H1 (cell line): ENCODE measurements around the gene RNU7-1. TPM values are rescaled to one million over a fixed set of nuclear protein-coding genes. Genes with fewer than 3 reads are reported as not detected.

Experiments
- BACH1 ChIP-seq: IDR thresholded peaks from 2 replicates; pipeline ENCODE4 v1.6.1; 2012; ENCODE audit warnings: low read length, improper control_type of control experiment
- CEBPB ChIP-seq: IDR thresholded peaks from 2 replicates; pipeline ENCODE4 v1.6.1; 2012; ENCODE audit warnings: low read depth, low read length
- GABPA ChIP-seq: IDR thresholded peaks from 2 replicates; pipeline ENCODE4 v1.6.1; 2011; ENCODE audit warnings: mild to moderate bottlenecking, low read length, moderate library complexity, borderline replicate concordance; ENCODE audit not compliant: insufficient read depth
- POU5F1 ChIP-seq: IDR thresholded peaks from 2 replicates; pipeline ENCODE4 v1.6.1; 2011; ENCODE audit warnings: low read depth, mild to moderate bottlenecking, low read length, moderate library complexity
- polyA plus RNA-seq, 7 experiments: library from polyadenylated mRNA; depleted of rRNA in 3 of 7; stranded (reverse) in 5 of 7; unstranded in 2 of 7; fragments of >200 nt in 5 of 7; fragments of 200-250 nt in 2 of 7; gene quantifications; 1 replicate in 5 of 7; 2 replicates in 1 of 7; 4 replicates in 1 of 7; pipeline versions ENCODE4 v1.2.1 to v1.2.3, GENCODE V29; 2011 to 2013; ENCODE audit warnings: missing spikeins in 2 of 7, mixed read lengths in 2 of 7
- total RNA-seq: library from RNA; stranded (reverse); fragmentation: NEBNext Ultra II Directional; extraction: Animal tissue kit (Norgen Biotek cat#: 25700); gene quantifications from 2 replicates; pipeline ENCODE4 v1.2.1, GENCODE V29; 2021
- TF ChIP-seq, protein P1 (sequence below): fragments of 300-600 bp; sonication (generic); IDR thresholded peaks from 2 replicates; pipeline ENCODE4 v1.7.1; 2012; ENCODE audit warnings: low read length, moderate library complexity, mild to moderate bottlenecking, inconsistent platforms; ENCODE audit not compliant: insufficient replicate concordance

RNU7-1 gene
- total and polyA plus RNA-seq, 2 of the 8 experiments (the other 6 are each of a cell fraction or from before 2014, with no cell fraction given) = not detected

DNA sequence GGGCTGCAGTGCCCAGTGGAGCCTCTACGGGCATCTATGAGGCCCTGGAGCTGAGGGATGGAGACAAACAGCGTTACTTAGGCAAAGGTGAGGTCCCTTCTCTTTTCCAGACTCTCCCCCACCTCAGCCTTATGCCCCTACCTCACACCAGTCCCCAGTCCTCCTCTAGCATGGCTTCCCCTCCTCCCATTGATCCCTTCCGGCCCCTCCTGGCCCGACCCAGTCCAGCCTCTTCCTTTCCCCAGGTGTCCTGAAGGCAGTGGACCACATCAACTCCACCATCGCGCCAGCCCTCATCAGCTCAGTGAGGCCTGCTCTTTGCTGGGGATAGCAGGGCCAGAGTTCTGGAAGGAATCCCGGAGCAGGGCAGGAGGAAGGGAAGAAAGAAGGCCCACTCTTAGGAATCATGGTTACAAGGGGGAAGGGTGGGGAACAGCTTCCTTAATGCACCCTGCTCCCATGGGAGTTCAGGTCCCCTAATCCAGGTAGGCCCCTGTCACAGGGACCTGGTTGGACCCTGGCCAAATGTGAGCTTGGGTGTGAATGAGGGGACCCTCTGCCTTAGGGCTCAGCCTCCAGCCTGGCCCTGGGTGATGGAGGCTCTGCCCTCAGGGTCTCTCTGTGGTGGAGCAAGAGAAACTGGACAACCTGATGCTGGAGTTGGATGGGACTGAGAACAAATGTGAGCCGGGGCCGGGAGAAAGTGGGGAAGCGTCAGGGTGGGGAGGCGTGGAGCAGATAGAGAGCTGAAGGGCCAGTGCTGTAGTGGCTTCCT, 27.0 kb upstream of the RNU7-1 start (continued):
- TF ChIP-seq, protein P1, sequence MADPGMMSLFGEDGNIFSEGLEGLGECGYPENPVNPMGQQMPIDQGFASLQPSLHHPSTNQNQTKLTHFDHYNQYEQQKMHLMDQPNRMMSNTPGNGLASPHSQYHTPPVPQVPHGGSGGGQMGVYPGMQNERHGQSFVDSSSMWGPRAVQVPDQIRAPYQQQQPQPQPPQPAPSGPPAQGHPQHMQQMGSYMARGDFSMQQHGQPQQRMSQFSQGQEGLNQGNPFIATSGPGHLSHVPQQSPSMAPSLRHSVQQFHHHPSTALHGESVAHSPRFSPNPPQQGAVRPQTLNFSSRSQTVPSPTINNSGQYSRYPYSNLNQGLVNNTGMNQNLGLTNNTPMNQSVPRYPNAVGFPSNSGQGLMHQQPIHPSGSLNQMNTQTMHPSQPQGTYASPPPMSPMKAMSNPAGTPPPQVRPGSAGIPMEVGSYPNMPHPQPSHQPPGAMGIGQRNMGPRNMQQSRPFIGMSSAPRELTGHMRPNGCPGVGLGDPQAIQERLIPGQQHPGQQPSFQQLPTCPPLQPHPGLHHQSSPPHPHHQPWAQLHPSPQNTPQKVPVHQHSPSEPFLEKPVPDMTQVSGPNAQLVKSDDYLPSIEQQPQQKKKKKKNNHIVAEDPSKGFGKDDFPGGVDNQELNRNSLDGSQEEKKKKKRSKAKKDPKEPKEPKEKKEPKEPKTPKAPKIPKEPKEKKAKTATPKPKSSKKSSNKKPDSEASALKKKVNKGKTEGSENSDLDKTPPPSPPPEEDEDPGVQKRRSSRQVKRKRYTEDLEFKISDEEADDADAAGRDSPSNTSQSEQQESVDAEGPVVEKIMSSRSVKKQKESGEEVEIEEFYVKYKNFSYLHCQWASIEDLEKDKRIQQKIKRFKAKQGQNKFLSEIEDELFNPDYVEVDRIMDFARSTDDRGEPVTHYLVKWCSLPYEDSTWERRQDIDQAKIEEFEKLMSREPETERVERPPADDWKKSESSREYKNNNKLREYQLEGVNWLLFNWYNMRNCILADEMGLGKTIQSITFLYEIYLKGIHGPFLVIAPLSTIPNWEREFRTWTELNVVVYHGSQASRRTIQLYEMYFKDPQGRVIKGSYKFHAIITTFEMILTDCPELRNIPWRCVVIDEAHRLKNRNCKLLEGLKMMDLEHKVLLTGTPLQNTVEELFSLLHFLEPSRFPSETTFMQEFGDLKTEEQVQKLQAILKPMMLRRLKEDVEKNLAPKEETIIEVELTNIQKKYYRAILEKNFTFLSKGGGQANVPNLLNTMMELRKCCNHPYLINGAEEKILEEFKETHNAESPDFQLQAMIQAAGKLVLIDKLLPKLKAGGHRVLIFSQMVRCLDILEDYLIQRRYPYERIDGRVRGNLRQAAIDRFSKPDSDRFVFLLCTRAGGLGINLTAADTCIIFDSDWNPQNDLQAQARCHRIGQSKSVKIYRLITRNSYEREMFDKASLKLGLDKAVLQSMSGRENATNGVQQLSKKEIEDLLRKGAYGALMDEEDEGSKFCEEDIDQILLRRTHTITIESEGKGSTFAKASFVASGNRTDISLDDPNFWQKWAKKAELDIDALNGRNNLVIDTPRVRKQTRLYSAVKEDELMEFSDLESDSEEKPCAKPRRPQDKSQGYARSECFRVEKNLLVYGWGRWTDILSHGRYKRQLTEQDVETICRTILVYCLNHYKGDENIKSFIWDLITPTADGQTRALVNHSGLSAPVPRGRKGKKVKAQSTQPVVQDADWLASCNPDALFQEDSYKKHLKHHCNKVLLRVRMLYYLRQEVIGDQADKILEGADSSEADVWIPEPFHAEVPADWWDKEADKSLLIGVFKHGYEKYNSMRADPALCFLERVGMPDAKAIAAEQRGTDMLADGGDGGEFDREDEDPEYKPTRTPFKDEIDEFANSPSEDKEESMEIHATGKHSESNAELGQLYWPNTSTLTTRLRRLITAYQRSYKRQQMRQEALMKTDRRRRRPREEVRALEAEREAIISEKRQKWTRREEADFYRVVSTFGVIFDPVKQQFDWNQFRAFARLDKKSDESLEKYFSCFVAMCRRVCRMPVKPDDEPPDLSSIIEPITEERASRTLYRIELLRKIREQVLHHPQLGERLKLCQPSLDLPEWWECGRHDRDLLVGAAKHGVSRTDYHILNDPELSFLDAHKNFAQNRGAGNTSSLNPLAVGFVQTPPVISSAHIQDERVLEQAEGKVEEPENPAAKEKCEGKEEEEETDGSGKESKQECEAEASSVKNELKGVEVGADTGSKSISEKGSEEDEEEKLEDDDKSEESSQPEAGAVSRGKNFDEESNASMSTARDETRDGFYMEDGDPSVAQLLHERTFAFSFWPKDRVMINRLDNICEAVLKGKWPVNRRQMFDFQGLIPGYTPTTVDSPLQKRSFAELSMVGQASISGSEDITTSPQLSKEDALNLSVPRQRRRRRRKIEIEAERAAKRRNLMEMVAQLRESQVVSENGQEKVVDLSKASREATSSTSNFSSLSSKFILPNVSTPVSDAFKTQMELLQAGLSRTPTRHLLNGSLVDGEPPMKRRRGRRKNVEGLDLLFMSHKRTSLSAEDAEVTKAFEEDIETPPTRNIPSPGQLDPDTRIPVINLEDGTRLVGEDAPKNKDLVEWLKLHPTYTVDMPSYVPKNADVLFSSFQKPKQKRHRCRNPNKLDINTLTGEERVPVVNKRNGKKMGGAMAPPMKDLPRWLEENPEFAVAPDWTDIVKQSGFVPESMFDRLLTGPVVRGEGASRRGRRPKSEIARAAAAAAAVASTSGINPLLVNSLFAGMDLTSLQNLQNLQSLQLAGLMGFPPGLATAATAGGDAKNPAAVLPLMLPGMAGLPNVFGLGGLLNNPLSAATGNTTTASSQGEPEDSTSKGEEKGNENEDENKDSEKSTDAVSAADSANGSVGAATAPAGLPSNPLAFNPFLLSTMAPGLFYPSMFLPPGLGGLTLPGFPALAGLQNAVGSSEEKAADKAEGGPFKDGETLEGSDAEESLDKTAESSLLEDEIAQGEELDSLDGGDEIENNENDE = no peak
- no peak for TF ChIP-seq GABPA
- TF ChIP-seq CEBPB = no peak
- no peak for TF ChIP-seq BACH1
- no peak for TF ChIP-seq POU5F1
